Measurements from ENCODE around the gene CDT1.

DNA sequence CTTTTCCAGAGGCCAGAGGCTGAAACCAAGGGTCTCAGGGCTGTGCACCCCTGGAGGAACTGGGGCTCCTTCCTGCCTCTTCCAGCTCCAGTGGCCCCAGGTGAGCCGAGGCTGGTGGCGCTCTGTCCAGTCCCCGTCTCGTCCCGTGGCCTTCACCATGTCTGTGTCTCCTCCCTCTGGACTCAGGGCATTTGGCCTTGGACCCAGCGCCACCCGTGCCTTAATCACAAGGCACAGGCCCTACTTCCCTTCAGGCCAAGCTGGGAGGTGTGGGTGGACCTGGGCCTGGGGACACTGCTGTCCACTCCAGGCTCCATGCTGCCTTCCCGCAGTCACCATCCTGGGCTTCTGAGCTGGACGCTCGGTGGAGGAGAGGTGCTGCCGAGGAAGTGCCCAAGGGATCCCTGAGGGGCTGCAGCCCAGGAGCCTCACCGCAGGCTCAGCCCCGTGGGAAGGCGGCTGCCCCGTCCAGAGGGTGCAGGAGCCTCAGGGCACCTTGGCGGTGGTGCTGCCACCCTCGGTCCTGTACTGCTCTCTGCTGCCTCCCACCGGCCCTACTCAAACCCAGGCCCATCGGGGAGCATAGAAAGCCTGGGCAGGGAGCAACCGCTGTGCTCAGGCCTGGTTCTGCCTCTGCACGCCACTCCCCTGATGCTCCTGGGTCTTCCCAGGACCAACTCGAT lies 17.7 kb downstream of the CDT1 start:
- TF ChIP-seq ZNF274 (IDR thresholded peaks at IDR 0.05; ENCODE audit: low read depth, low read length) (no peak), YY1 (IDR thresholded peaks at IDR 0.05; ENCODE audit: insufficient read depth, insufficient read length) (no peak)

All from NT2/D1 (cell line).